Ishikawa (cell line): ENCODE data around the gene TRAF3IP1.

Source experiments
- CEBPB ChIP-seq: IDR thresholded peaks from 2 replicates; pipeline ENCODE4 v1.6.1; 2012
- CREB1 ChIP-seq: IDR thresholded peaks from 2 replicates; pipeline ENCODE4 v1.6.1; 2012; ENCODE audit warnings: low read depth
- EGR1 ChIP-seq: IDR thresholded peaks from 2 replicates; pipeline ENCODE4 v1.6.1; 2012
- EP300 ChIP-seq: IDR thresholded peaks from 2 replicates; pipeline ENCODE4 v1.6.1; 2012; ENCODE audit warnings: borderline replicate concordance
- FOXM1 ChIP-seq: IDR thresholded peaks from 2 replicates; pipeline ENCODE4 v1.6.1; 2012; ENCODE audit warnings: low read depth, borderline replicate concordance
- MAX ChIP-seq: IDR thresholded peaks from 2 replicates; pipeline ENCODE4 v1.6.1; 2012
- NFIC ChIP-seq: IDR thresholded peaks from 2 replicates; pipeline ENCODE4 v1.6.1; 2012
- RAD21 ChIP-seq: IDR thresholded peaks from 2 replicates; pipeline ENCODE4 v1.6.1; 2012; ENCODE audit warnings: low read depth
- REST ChIP-seq: IDR thresholded peaks from 2 replicates; pipeline ENCODE4 v1.6.1; 2012; ENCODE audit warnings: low read depth, mild to moderate bottlenecking
- TAF1 ChIP-seq: IDR thresholded peaks from 2 replicates; pipeline ENCODE4 v1.6.1; 2012; ENCODE audit warnings: low read depth, mild to moderate bottlenecking
- TCF12 ChIP-seq: IDR thresholded peaks from 2 replicates; pipeline ENCODE4 v1.6.1; 2012; ENCODE audit warnings: low read depth
- TEAD4 ChIP-seq: IDR thresholded peaks from 2 replicates; pipeline ENCODE4 v1.6.1; 2012
- USF1 ChIP-seq: IDR thresholded peaks from 2 replicates; pipeline ENCODE4 v1.6.1; 2012
- YY1 ChIP-seq: IDR thresholded peaks from 2 replicates; pipeline ENCODE4 v1.6.1; 2012; ENCODE audit warnings: low read depth
- ZBTB7A ChIP-seq: IDR thresholded peaks from 2 replicates; pipeline ENCODE4 v1.6.1; 2012; ENCODE audit warnings: low read depth

TRAF3IP1 gene

GRCh38 chr2:238445409-238446190 is 125.3 kb downstream of the TRAF3IP1 start:
- TF ChIP-seq NFIC = no peak
- no peak for TF ChIP-seq RAD21

- TF ChIP-seq TEAD4 (no peak), MAX (no peak), FOXM1 (no peak), YY1 (no peak), REST (no peak), RAD21 (no peak), TAF1 (no peak), TCF12 (no peak), EP300 (no peak), NFIC (no peak), USF1 (no peak), CREB1 (no peak)
Measured at GRCh38 chr2:238446371-238446770, 126.1 kb downstream of the TRAF3IP1 start.

- TF ChIP-seq MAX (no peak), FOXM1 (no peak), RAD21 (no peak), NFIC (no peak), EGR1 (no peak), CREB1 (no peak), REST (no peak), USF1 (no peak), TCF12 (no peak), YY1 (no peak), ZBTB7A (no peak)
Measured at GRCh38 chr2:238448031-238448955, 128.0 kb downstream of the TRAF3IP1 start.

- TF ChIP-seq RAD21 (no peak), CREB1 (no peak), NFIC (no peak), TAF1 (no peak), REST (no peak), FOXM1 (no peak), CEBPB (no peak), EGR1 (no peak), TEAD4 (no peak), MAX (no peak), USF1 (no peak), EP300 (no peak), TCF12 (no peak), YY1 (no peak), ZBTB7A (no peak)
Measured at GRCh38 chr2:238449241-238449640, 128.9 kb downstream of the TRAF3IP1 start.
